Epithelial cell of esophagus (primary cell): ENCODE measurements around the gene RHBDF2.
A peak's percentile ranks its signal among the peaks of the same experiment; 100 is the strongest.

Experiments used
- DNase-seq: peaks from one replicate; pipeline ENCODE4 v3.0.0; 2010; ENCODE audit warnings: low read depth
- H3K4me3 ChIP-seq: 2 replicates; pipeline ENCODE4 v1.5.1; 2011; ENCODE audit warnings: mild to moderate bottlenecking, low read length, control low read depth
- CTCF ChIP-seq: IDR thresholded peaks from 2 replicates; pipeline ENCODE4 v1.5.1; 2011; ENCODE audit warnings: low read depth, mild to moderate bottlenecking, low read length, control low read depth, inconsistent platforms; ENCODE audit not compliant: insufficient read depth; ENCODE audit errors: missing control alignments

The RHBDF2 gene

GRCh38 chr17:76501018-76501826 lies at the start of gene RHBDF2:
TSS of gene RHBDF2 (minus strand) at chr17:76501423. CDS start at chr17:76481524, 19,899 bp downstream.
- TF ChIP-seq CTCF, result no peak
- DNase-seq, result peak; percentile 90
- H3K4me3 ChIP-seq, result peak within 1 kb of the TSS; percentile 89

- TF ChIP-seq CTCF, result no peak
- peak overlapping the region; percentile 45 for H3K4me3 ChIP-seq
- no peak for DNase-seq
Measured at GRCh38 chr17:76549539-76549938, 48.3 kb upstream of the RHBDF2 start.

DNA sequence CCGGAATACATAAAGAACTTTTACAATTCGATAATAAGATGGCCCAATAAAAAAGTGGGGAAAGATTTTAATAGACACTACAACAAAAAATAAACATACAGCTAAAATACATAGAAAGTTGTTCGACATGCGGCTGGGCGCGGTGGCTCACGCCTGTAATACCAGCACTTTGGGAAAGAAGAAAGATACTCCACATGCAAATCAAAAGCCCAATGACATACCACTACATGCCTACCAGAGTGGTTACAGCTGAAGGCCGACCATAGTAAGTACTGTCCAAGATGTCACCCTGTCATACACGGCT lies 47.9 kb upstream of the RHBDF2 start:
- no peak for DNase-seq
- no peak for TF ChIP-seq CTCF
- H3K4me3 ChIP-seq, result peak overlapping the region; percentile 45

GRCh38 chr17:76548378-76549214 lies 47.4 kb upstream of the RHBDF2 start:
- H3K4me3 ChIP-seq, result peak overlapping the region; percentile 45
- no peak for DNase-seq
- no peak for TF ChIP-seq CTCF

- no peak for TF ChIP-seq CTCF
- no peak for DNase-seq
- peak overlapping the region; percentile 45 for H3K4me3 ChIP-seq
Measured at GRCh38 chr17:76547642-76548202, 46.5 kb upstream of the RHBDF2 start.

- peak; percentile 59 for TF ChIP-seq CTCF
- peak; percentile 65 for DNase-seq
- peak overlapping the region; percentile 45 for H3K4me3 ChIP-seq
Measured at GRCh38 chr17:76547183-76547641, 46.0 kb upstream of the RHBDF2 start.
